Fibroblast of lung (primary cell): ENCODE measurements around the gene CELF2. TPM values are rescaled to one million over a fixed set of nuclear protein-coding genes. Genes with fewer than 3 reads are reported as not detected.

Experiments
- DNase-seq, 2 donors: peaks; one replicate each; pipeline versions ENCODE4 v3.0.0 to v3.0.0-alpha.2; 2010; ENCODE audit warnings: low read depth in 2 of 2
- H2AFZ ChIP-seq: 2 replicates; pipeline ENCODE4 v1.5.1; 2012; ENCODE audit warnings: low read length, control low read depth, inconsistent platforms
- H3K27ac ChIP-seq: 2 replicates; pipeline ENCODE4 v1.5.1; 2011; ENCODE audit warnings: low read length, control low read depth; ENCODE audit not compliant: insufficient read depth
- H3K27me3 ChIP-seq: 2 replicates; pipeline ENCODE4 v1.5.1; 2011; ENCODE audit warnings: mild to moderate bottlenecking, low read length; ENCODE audit not compliant: control insufficient read depth, insufficient read depth
- H3K36me3 ChIP-seq: 2 replicates; pipeline ENCODE4 v1.5.1; 2011; ENCODE audit warnings: low read length; ENCODE audit not compliant: control insufficient read depth, insufficient read depth
- H3K4me1 ChIP-seq: 2 replicates; pipeline ENCODE4 v1.5.1; 2011; ENCODE audit warnings: low read length; ENCODE audit not compliant: control insufficient read depth, insufficient read depth; ENCODE audit errors: extremely low read depth
- H3K4me2 ChIP-seq: 2 replicates; pipeline ENCODE4 v1.5.1; 2011; ENCODE audit warnings: low read length, control low read depth; ENCODE audit not compliant: insufficient read depth; ENCODE audit errors: extremely low read depth
- H3K4me3 ChIP-seq, 4 experiments: fragments of 200-600 bp in 1 of 4; sonication (generic) in 1 of 4; replicated peaks in 1 of 4; 2 replicates each; pipeline ENCODE4 v1.5.1; 2011 to 2016; ENCODE audit warnings: low read length in 4 of 4, low read depth in 3 of 4, mild to moderate bottlenecking in 3 of 4, control low read depth in 2 of 4, inconsistent platforms in 1 of 4, mixed read lengths in 1 of 4; ENCODE audit not compliant: insufficient read depth in 1 of 4; ENCODE audit errors: control extremely low read depth in 1 of 4
- H3K79me2 ChIP-seq: 2 replicates; pipeline ENCODE4 v1.5.1; 2012; ENCODE audit warnings: mild to moderate bottlenecking, low read length, inconsistent platforms; ENCODE audit not compliant: control insufficient read depth, insufficient read depth
- H3K9ac ChIP-seq: 2 replicates; pipeline ENCODE4 v1.5.1; 2011; ENCODE audit warnings: mild to moderate bottlenecking, low read length, control low read depth; ENCODE audit not compliant: insufficient read depth
- H3K9me3 ChIP-seq: 2 replicates; pipeline ENCODE4 v1.5.1; 2012; ENCODE audit warnings: low read depth, low read length; ENCODE audit not compliant: control insufficient read depth, insufficient read depth
- H4K20me1 ChIP-seq: 2 replicates; pipeline ENCODE4 v1.5.1; 2011; ENCODE audit warnings: low read length; ENCODE audit not compliant: control insufficient read depth, insufficient read depth; ENCODE audit errors: extremely low read depth
- EZH2 ChIP-seq: IDR thresholded peaks from 2 replicates; pipeline ENCODE4 v1.5.1; 2012; ENCODE audit warnings: low read length, control low read depth, mild to moderate bottlenecking; ENCODE audit errors: missing control alignments
- polyA plus RNA-seq, 2 donors: library from polyadenylated mRNA; depleted of rRNA in 1 of 2; stranded (reverse) in 1 of 2; unstranded in 1 of 2; fragments of >200 nt; gene quantifications; 2 replicates each; pipeline ENCODE4 v1.2.1, GENCODE V29; 2011 to 2012; ENCODE audit warnings: missing spikeins in 1 of 2
- total RNA-seq: library from RNA; depleted of rRNA; stranded (reverse); fragments of >200 nt; gene quantifications from 2 replicates; pipeline ENCODE4 v1.2.1, GENCODE V29; 2014
- TF ChIP-seq, protein P1 (sequence below), 2 donors: IDR thresholded peaks in 1 of 2; conservative IDR thresholded peaks in 1 of 2; 1 replicate in 1 of 2; 2 replicates in 1 of 2; pipeline ENCODE4 v1.5.1; 2011 to 2012; ENCODE audit warnings: low read length in 2 of 2, control low read depth in 1 of 2, inconsistent platforms in 1 of 2, low read depth in 1 of 2, mild to moderate bottlenecking in 1 of 2

Gene CELF2
- total and polyA plus RNA-seq, 2 donors (not counting 1 experiment from before 2014, with no cell fraction given), result 16.9 to 25.1 TPM

DNA sequence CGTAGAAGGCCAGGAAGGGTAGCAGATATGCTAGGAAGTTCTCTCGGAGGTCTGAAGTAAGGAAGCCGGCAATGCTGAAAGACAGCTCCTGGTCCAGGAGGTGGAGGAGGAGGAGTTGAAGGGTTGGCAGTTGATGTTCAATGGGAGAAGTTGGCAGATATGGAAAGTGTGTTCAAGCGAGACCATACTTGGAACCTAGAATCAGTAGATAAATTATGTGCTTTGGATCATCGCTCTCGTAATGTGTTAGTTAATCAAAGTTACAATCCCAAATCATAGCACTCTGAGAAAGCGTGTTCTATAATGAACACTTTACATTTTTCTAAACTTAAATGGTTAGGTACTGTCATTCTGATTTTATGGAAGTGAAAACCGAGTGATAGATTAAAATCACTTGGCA is 152.9 kb downstream of the CELF2 start:
- H3K27me3 ChIP-seq, result no peaks in the 10 kb centered on the region
- no peak overlapping the region for H3K27ac ChIP-seq
- no peak overlapping the region for H3K4me2 ChIP-seq
- no peak for DNase-seq
- TF ChIP-seq, protein P1, sequence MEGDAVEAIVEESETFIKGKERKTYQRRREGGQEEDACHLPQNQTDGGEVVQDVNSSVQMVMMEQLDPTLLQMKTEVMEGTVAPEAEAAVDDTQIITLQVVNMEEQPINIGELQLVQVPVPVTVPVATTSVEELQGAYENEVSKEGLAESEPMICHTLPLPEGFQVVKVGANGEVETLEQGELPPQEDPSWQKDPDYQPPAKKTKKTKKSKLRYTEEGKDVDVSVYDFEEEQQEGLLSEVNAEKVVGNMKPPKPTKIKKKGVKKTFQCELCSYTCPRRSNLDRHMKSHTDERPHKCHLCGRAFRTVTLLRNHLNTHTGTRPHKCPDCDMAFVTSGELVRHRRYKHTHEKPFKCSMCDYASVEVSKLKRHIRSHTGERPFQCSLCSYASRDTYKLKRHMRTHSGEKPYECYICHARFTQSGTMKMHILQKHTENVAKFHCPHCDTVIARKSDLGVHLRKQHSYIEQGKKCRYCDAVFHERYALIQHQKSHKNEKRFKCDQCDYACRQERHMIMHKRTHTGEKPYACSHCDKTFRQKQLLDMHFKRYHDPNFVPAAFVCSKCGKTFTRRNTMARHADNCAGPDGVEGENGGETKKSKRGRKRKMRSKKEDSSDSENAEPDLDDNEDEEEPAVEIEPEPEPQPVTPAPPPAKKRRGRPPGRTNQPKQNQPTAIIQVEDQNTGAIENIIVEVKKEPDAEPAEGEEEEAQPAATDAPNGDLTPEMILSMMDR (conservative IDR thresholded peaks at IDR 0.05 in 1 of 2, IDR thresholded peaks at IDR 0.05 in 1 of 2; ENCODE audit: low read depth in 1 of 2, low read length in 2 of 2), result no peak
- no peak for TF ChIP-seq EZH2
- no peak overlapping the region for H3K4me3 ChIP-seq
- no peaks in the 10 kb centered on the region for H3K36me3 ChIP-seq
- no peaks in the 10 kb centered on the region for H4K20me1 ChIP-seq
- H2AFZ ChIP-seq, result no peak overlapping the region
- no peaks in the 10 kb centered on the region for H3K79me2 ChIP-seq
- H3K9me3 ChIP-seq, result no peaks in the 10 kb centered on the region
- no peak overlapping the region for H3K9ac ChIP-seq
- H3K4me1 ChIP-seq, result no peaks in the 10 kb centered on the region

DNA sequence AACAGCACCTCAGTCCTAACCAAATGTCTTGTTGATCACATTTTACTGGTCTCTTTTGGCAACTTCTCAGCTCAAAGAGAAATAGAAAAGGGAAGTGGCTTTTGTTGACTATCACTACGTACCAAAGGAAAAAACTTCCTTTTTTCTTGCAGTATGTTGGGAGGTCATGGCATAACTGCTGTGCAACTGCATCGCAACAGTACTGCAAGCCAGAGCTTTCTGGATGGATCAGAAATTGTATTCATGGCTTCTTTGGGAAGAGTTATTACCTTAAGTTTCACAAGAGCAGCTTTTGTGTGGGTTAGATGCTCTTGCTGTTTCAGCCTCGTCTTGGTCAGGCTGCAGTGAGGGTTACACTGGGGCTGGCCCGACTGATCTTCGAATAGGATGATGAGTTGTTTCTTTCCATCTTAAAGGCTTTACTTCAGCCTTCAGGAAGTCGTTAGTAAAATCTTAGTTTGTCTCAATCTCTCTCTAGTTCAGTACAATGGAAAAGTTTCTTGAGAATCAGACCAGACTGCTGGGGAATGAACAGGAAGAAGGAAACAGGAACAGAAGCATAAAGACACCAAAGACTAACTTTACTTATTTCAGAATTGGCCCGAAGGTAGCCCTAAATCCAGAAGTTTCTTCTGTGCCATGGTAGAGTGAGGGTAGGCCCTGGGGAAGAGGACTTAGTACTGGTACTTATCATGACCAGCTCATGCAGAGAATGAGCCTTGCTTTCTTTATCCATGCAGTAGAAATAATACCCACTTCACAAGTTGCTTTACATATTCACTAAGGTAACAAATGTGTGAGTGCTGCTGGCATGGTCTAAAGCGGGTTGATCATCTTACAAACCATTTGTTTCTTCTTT is 153.6 kb downstream of the CELF2 start:
- H3K9ac ChIP-seq, result no peak overlapping the region
- DNase-seq, result no peak
- H3K27me3 ChIP-seq, result no peaks in the 10 kb centered on the region
- no peaks in the 10 kb centered on the region for H3K9me3 ChIP-seq
- no peaks in the 10 kb centered on the region for H4K20me1 ChIP-seq
- no peaks in the 10 kb centered on the region for H3K79me2 ChIP-seq
- H2AFZ ChIP-seq, result no peak overlapping the region
- TF ChIP-seq, protein P1 (conservative IDR thresholded peaks at IDR 0.05 in 1 of 2, IDR thresholded peaks at IDR 0.05 in 1 of 2; ENCODE audit: low read depth in 1 of 2, low read length in 2 of 2), result no peak
- TF ChIP-seq EZH2, result no peak
- no peak overlapping the region for H3K4me3 ChIP-seq
- no peak overlapping the region for H3K4me2 ChIP-seq
- H3K36me3 ChIP-seq, result no peaks in the 10 kb centered on the region
- H3K27ac ChIP-seq, result no peak overlapping the region
- no peaks in the 10 kb centered on the region for H3K4me1 ChIP-seq

DNA sequence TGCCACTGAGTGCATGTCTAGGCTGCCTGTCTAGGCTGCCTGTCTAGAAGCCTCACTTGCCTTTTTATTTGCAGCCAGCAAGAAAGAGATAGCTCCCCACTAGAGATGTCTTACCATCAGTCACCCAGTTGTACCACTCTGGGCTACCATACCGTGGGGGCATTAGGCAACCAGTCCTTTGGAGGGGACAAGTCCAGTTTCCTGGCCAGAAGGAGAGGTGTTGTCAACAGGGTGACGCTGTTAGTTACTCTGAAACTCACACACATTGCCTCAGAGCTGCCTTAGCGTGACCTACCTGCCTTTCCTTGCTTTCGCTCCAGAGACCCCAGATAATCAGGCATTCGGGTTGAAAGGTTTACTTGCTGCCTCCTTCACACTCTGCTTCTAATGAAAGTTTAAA is 155.4 kb downstream of the CELF2 start:
- no peak overlapping the region for H3K27ac ChIP-seq
- no peak overlapping the region for H2AFZ ChIP-seq
- H3K36me3 ChIP-seq, result no peaks in the 10 kb centered on the region
- TF ChIP-seq EZH2, result no peak
- TF ChIP-seq, protein P1 (conservative IDR thresholded peaks at IDR 0.05 in 1 of 2, IDR thresholded peaks at IDR 0.05 in 1 of 2; ENCODE audit: low read depth in 1 of 2, low read length in 2 of 2), result no peak
- no peaks in the 10 kb centered on the region for H3K27me3 ChIP-seq
- H3K79me2 ChIP-seq, result no peaks in the 10 kb centered on the region
- no peak overlapping the region for H3K4me2 ChIP-seq
- H4K20me1 ChIP-seq, result no peaks in the 10 kb centered on the region
- no peak for DNase-seq
- H3K9ac ChIP-seq, result no peak overlapping the region
- H3K9me3 ChIP-seq, result no peaks in the 10 kb centered on the region
- no peaks in the 10 kb centered on the region for H3K4me1 ChIP-seq
- H3K4me3 ChIP-seq, result no peak overlapping the region
